EH (cell line): ENCODE results near the gene TNNT3.

Experiments
- DNase-seq: peaks from one replicate; pipeline ENCODE4 v3.0.0-alpha.2; 2015; ENCODE audit warnings: low read depth

The TNNT3 gene

GRCh38 chr11:1896923-1897322 is 22.6 kb upstream of the TNNT3 start:
- no peak for DNase-seq

- no peak for DNase-seq
These were observed 20.4 kb upstream of the TNNT3 start for GRCh38 chr11:1899090-1899489.

DNA sequence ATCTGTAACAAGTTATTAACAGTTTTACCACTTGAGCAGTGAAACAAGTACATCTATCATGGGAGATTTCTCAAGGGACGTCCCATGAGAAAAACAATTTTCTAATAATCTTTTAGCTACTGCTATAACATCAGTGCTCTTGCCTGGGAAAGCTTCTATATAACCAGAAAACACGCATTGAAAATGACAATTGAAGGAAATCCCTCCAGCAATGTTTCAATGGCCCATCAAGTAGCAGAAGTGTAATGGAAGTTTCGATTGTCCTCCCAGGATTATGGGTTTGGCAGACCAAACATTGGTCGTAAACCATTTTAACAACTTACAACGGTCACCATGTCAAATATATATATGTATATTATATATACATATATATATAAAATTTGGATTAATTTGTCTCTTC is 19.8 kb upstream of the TNNT3 start:
- DNase-seq = no peak

DNA sequence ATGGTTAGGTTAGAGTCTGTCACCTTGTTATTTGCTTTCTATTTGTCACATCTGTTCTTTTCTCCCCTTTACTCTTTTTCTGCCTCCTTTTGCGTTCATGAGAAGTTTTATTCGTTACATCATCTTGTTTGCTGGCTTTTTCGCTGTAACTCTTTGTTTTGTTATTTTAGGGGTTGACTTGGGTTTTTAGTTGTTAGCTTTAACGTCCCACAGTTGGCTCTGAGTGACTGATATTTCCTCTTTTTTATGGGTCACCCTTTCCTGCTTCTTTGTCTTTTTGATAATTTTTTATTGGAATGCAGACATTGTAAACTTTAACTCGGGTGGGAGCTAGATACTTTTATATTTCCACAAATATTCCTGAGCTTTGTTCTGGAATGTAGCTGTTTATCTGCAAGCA is 13.3 kb upstream of the TNNT3 start:
- DNase-seq = no peak

DNA sequence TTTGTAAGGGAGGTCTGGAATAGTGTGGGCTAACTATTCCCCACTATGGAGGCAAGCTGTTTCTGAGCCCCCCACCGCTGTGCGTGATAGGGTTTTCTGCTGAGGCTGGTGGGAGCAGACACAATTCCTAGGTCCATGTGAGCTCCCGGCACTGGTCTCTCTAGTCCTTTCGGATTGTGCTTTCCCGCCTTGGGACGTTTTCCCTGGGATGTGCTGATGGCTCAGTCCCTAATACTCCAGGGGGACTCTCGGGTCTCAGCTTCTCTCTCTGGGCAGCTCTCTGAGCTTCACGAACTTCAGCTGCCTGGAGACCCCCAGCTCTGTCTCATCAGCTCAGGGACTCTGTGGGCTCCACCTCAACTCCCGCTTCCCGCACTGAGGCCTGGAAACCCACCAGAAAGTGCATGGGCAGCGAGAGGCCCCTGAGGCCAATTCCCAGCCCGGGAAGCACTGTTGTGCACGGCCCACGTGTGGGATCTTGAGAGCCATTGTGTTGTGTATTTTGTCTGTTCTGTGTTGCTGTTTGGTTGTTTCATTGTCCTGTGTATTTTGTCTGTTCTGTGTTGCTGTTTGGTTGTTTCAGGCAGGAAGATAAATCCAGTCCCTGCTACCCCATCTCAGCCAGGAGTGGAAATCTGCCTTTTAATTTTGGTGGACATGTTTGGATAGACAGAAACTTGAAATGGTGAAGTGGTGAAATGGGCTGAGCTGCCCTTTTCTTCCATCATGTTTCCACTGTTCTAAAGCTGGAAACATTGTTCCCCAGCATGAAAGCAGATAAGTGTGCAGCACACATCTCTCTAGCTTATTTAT is 12.7 kb upstream of the TNNT3 start:
- DNase-seq = no peak

DNA sequence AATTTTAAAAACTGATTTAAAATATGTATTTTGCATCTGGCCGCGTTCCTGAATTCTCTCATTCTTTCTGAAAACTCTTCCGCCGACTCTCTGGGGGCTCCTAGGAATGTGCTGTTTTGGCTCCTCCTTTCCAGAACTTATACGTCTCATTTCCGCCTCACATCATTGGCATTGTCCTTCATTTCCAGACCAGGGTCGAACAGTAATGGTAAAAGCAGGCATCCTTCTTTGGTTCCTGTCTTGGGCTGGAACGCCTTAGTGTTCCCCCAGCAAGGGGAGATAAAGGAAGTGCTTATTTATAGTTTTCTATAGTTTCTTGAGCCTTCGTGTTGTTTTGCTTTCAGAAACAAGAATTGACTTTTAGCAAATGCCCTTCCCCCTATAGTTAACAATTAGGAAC is 10.9 kb upstream of the TNNT3 start:
- no peak for DNase-seq

- no peak for DNase-seq
These were observed 10.0 kb upstream of the TNNT3 start for GRCh38 chr11:1909524-1909923.

GRCh38 chr11:1912289-1912878 is 7.1 kb upstream of the TNNT3 start:
- no peak for DNase-seq

DNA sequence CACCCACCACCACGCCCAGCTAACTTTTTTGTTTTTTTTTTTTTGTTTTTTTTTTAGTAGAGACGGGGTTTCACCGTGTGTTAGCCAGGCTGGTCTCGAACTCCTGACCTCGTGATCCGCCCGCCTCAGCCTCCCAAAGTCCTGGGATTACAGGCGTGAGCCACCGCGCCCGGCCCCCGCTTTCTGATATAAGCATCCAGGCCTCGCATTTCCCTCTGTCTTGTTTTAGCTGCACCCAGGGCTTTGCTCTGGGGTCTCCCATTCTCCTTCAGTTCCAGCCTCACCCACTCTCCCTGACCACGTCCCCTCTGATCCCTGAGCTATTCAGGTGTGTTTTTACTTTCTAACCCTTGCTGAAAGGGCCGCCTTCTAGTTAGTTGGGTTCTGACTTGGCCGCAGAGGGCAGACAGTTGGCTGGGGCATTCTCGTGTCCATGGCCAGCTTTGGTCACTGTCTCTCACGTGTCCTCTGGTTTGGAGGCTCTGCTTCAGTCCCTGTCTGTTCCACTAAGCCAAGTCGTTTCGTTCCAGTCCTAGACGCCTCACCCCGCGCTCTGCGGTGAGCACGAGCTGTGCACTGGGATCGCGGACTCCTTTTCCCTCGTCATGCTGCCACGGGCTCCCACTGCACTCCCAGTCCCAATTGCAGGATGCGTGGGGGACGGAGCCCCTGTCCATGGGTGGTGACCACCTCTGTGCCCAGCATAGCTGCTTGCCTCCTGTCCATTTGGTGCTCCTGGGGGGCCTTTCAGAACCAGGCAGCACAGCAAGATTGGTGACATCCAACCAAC is 6.0 kb upstream of the TNNT3 start:
- DNase-seq = no peak

DNA sequence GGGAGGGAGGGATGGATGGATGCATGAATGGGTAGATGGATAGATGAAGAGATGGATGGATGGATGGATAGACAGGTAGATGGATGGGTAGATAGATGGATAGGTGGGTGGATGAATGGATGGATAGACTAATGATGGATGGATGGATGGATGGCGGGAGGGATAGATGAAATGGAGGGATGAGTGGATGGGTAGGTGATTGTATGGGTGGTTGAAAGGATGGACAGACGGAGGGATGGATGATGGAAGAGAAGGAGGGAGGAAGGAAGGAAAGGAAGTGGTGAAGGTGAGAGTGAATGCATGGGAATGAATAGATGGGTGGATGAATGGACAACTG is 3.7 kb upstream of the TNNT3 start:
- no peak for DNase-seq

DNA sequence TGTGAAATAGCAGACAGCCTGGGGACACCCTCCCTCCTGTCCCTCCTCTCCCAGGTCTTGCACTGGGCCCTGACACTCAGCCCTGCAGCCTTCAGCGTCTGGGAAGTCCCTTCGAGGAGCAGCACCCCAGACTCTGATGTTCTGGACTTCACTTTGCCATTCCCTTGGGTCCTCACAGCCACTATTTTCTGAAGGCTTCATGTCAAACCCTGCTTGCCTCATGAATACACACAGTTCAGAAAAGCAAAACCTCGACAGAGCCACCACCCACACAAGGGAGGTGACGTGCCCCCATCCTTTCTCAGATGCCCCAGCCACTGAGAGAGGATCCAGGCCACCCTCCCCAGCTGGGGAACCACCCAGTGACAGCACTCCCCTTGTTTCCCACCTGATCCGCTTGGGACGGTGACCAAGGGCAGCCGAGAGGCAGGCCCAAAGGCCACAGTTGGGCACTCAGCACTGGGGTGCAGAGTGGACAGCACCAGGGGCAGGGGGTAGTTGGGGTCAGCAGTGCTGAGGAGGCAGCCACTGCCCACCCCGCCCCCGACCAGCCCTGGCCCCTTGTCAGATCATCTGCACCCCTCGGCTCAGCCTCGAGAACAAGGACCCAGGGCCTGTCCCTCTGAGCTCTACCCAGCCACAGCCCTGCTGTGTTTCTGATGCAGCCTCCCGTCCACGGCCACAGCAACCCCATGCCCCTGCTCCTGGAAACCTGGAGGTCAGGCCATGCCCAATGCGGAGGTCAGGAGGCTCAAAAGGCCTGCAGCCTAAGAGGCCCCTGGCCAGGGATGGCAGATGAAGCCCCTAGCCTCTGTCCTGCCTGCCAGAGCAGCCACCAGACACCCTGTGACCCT is 3.1 kb upstream of the TNNT3 start:
- no peak for DNase-seq

GRCh38 chr11:1916986-1917522 is 2.4 kb upstream of the TNNT3 start:
- DNase-seq = no peak

GRCh38 chr11:1917523-1918435 is 1.7 kb upstream of the TNNT3 start:
- DNase-seq = no peak

DNA sequence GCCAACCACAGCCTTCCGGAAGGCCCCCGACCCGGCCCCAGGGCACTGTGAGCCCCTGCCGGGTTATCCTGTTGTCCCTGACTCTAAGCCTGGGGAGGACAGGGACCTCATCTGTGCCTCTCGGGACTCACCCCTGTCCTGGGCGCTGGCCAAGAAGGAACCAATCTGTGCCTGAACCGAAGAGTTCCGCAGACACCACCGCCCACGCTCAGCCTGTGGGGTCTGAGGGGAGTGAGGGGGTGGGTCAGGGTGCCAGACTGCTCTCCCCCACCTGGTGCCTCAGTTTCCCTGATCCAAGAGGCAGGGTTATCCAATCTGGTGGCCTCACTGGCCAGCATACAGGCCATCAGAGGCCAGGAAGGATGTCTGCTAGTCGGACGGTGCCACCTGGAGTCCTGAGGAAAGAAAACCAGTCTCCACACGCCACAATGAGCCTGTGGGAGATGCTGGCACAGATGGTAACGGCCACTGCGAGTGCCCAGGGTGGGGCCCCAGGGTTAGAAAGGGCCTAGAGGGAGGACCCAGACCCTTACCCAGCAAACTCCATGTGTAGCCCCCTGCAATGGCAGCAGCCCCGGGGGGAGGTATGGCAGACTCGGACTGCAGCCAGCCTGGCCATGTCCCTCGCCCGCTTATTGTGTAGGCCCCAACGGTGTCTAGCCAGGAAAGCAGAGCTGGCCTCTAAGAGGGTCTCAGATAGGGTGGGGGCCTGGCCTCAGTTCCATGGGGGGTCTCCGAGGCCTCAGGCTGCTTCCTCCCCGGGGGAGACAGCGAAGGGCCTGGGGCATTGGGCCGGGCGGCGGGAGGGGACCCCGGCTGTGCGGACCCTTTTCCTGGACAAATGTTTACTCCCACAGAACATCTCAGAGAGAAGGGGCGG is 827 bp upstream of the TNNT3 start:
- no peak for DNase-seq

- no peak for DNase-seq
These were observed 815 bp downstream of the TNNT3 start for GRCh38 chr11:1920128-1920908.

DNA sequence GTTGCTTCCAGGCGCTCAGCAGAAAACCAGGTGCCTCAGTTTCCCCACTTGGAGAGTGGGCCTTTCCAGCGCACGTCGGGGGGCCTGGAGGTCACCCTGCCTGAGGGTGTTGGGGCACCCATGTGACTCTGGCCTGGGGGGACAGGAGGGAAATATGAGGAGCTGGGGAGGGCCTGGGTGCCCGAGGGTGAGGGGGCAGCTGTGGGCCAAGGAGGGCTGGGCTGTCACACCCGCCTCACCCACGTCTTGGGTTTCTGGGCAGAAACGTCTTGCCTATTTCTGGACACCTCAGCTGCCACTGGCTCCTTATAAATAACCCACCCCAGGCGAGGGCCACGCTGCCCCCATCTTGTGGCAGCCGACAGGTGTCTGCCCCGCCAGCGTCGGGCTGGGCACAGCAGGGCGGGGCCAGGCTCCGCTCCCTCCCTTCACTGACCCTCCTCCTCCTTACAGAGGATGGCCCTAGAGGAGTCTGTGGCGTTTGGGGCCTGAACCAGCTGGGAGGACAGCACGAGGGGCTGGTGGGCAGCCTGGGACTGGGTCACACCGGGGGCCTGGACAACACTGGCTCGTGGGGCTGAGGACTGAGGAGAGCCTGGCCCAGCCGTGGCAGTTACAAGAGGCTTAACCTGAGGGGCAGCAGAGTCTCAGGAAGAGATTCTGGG is 1.5 kb downstream of the TNNT3 start:
- DNase-seq = no peak

DNA sequence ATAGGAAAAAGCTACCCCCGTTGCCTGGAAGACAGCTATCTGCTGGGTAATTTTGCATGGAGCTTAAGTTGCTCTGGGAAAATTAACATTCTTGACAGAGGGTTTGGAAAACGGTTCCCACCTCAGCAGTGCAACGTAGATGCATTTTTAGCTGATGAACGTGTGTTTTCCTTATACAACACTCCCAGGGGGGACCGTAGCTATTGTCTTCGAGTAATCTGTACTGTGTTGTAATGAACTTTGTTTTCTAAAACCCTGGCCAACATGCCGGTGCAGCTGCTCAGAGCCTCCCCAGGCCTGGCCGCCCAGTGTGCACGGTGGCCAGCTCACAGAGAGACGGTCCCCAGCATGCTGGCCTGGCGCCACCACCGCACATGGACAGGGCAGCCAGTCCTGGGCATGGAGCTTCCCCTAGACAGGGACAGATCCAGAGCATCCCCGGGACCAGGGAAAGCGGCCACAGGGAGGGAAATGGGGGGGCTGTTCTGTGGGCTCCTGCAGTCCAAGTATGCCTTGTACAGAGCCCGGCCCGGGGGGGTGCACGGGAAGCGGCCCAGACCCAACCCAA is 2.2 kb downstream of the TNNT3 start:
- DNase-seq = peak; percentile 19

DNA sequence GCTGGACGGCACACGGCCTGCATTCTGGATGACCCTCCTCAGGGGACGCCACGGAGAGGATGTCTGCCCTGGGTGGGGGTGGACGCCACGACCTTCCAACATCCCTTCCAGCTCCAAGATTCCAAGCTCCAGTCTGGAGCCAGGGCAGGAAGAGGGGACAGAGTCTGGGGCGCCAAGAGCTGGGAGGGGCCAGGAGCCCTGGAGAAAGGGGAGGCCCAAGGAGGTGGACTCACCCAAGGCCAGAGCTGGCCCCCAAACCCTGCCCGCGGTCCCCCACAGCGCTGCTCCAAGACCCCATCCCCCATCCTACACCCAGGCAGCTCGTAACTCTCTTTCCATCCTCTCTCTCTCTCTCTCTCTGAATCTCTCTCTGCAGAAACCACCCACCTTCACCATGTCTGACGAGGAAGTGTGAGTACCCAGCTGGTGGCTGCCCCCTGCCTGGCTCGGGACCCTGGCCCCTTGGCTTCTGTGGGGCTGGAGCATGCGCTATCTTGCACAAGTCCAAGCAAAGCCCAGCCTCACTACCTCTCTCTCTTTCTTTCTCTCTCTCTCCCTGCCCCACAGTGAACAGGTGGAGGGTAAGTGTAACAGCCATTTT is 3.1 kb downstream of the TNNT3 start:
- DNase-seq = no peak
